Kidney glomerular epithelial cell (primary cell): ENCODE results near the gene ATG4C.

Source experiments
- DNase-seq: peaks from one replicate; lab custom pipeline; 2025; lab: John Stamatoyannopoulos, UW

Gene ATG4C

GRCh38 chr1:62904856-62905225 is 120.9 kb downstream of the ATG4C start:
- DNase-seq, result no peak

- DNase-seq, result peak; percentile 12
Observed at GRCh38 chr1:62905309-62905708, 121.4 kb downstream of the ATG4C start.

GRCh38 chr1:62905872-62906271 is 121.9 kb downstream of the ATG4C start:
- DNase-seq, result no peak

GRCh38 chr1:62906428-62906886 is 122.5 kb downstream of the ATG4C start:
- no peak for DNase-seq

- DNase-seq, result no peak
Observed at GRCh38 chr1:62908168-62908695, 124.3 kb downstream of the ATG4C start.

GRCh38 chr1:62912028-62912638 is 128.2 kb downstream of the ATG4C start:
- peak; percentile 8 for DNase-seq
